Tongue (tissue), 2 donors: Measurements from ENCODE around the gene SH3RF2. TPM values are rescaled to one million over a fixed set of nuclear protein-coding genes. Genes with fewer than 3 reads are reported as not detected.
"Not testable (repeated sequence)": the region's sequence is repeated elsewhere in the genome, so short reads cannot be mapped to it uniquely, and the experiment has no call there.

Experiments
- DNase-seq: peaks from one replicate; pipeline ENCODE4 v3.0.0-alpha.2; 2015
- total RNA-seq: library from RNA; depleted of rRNA; stranded (reverse); fragments of >200 nt; gene quantifications from one replicate; pipeline ENCODE4 v1.2.3, GENCODE V29; 2014

The SH3RF2 gene
- total RNA-seq, 1 donor from 2014 or later, result 14.3 TPM

- DNase-seq, result no peak
Observed at GRCh38 chr5:145980259-145980658, 43.9 kb downstream of the SH3RF2 start.

- no peak for DNase-seq
Observed at GRCh38 chr5:145980718-145981117, 44.3 kb downstream of the SH3RF2 start.

- DNase-seq, result peak; percentile 28
Observed at GRCh38 chr5:145981589-145982571, 45.5 kb downstream of the SH3RF2 start.

GRCh38 chr5:145982572-145983318 is 46.4 kb downstream of the SH3RF2 start:
- peak; percentile 65 for DNase-seq

GRCh38 chr5:145983446-145983845 is 47.1 kb downstream of the SH3RF2 start:
- peak; percentile 95 for DNase-seq

GRCh38 chr5:145984072-145984471 is 47.7 kb downstream of the SH3RF2 start:
- peak; percentile 26 for DNase-seq

GRCh38 chr5:145987856-145988255 is 51.5 kb downstream of the SH3RF2 start:
- no peak for DNase-seq

GRCh38 chr5:145988993-145989392 is 52.6 kb downstream of the SH3RF2 start:
- DNase-seq, result no peak

GRCh38 chr5:145989428-145989827 is 53.0 kb downstream of the SH3RF2 start:
- no peak for DNase-seq

GRCh38 chr5:145990170-145990569 is 53.8 kb downstream of the SH3RF2 start:
- DNase-seq, result no peak

GRCh38 chr5:145991044-145991575 is 54.7 kb downstream of the SH3RF2 start:
- no peak for DNase-seq

- not testable (repeated sequence) for DNase-seq
Observed at GRCh38 chr5:145993538-145993937, 57.2 kb downstream of the SH3RF2 start.

GRCh38 chr5:145996135-145996534 is 59.8 kb downstream of the SH3RF2 start:
- DNase-seq, result no peak

GRCh38 chr5:145999208-145999607 is 62.8 kb downstream of the SH3RF2 start:
- DNase-seq, result no peak

- DNase-seq, result no peak
Observed at GRCh38 chr5:146000072-146000471, 63.7 kb downstream of the SH3RF2 start.

- no peak for DNase-seq
Observed at GRCh38 chr5:146001544-146002190, 65.3 kb downstream of the SH3RF2 start.

GRCh38 chr5:146002491-146002890 is 66.1 kb downstream of the SH3RF2 start:
- no peak for DNase-seq

GRCh38 chr5:146003852-146004251 is 67.5 kb downstream of the SH3RF2 start:
- DNase-seq, result no peak

- no peak for DNase-seq
Observed at GRCh38 chr5:146005264-146005663, 68.9 kb downstream of the SH3RF2 start.

GRCh38 chr5:146005723-146006122 is 69.3 kb downstream of the SH3RF2 start:
- DNase-seq, result no peak

GRCh38 chr5:146006470-146007190 is 70.3 kb downstream of the SH3RF2 start:
- DNase-seq, result no peak

- no peak for DNase-seq
Observed at GRCh38 chr5:146007270-146007669, 70.9 kb downstream of the SH3RF2 start.
